ENCODE data around the gene CTNND2.

GRCh38 chr5:11873587-11873986 lies 30.7 kb downstream of the CTNND2 start:
- TF ChIP-seq CTCF (IDR thresholded peaks at IDR 0.05), result no peak
- TF ChIP-seq POLR2A (IDR thresholded peaks at IDR 0.05), result no peak
